Panc1 (cell line): Measurements from ENCODE around the gene AFDN.

Experiments
- POLR2AphosphoS5 ChIP-seq: IDR thresholded peaks from 2 replicates; pipeline ENCODE4 v1.6.1; 2012; ENCODE audit warnings: mild to moderate bottlenecking, low read depth, low read length, moderate library complexity
- SIN3A ChIP-seq: IDR thresholded peaks from 2 replicates; pipeline ENCODE4 v1.6.1; 2012; ENCODE audit warnings: low read depth, mild to moderate bottlenecking, low read length, moderate library complexity, borderline replicate concordance; ENCODE audit not compliant: insufficient read depth
- TCF7L2 ChIP-seq: IDR thresholded peaks from 2 replicates; pipeline ENCODE4 v1.6.1; 2011; ENCODE audit warnings: mild to moderate bottlenecking, low read depth, low read length, inconsistent platforms
- TF ChIP-seq, protein P1 (sequence below): fragments of 450-650 bp; IDR thresholded peaks from 2 replicates; pipeline ENCODE4 v1.5.1; 2017; ENCODE audit warnings: mild to moderate bottlenecking
- TF ChIP-seq, protein P2 (sequence below), 2 experiments: IDR thresholded peaks; 2 replicates each; pipeline ENCODE4 v1.6.1; 2011 to 2012; ENCODE audit warnings: low read depth in 2 of 2, control low read depth in 1 of 2, low read length in 1 of 2, mild to moderate bottlenecking in 1 of 2, moderate library complexity in 1 of 2; ENCODE audit not compliant: insufficient read depth in 1 of 2

DNA sequence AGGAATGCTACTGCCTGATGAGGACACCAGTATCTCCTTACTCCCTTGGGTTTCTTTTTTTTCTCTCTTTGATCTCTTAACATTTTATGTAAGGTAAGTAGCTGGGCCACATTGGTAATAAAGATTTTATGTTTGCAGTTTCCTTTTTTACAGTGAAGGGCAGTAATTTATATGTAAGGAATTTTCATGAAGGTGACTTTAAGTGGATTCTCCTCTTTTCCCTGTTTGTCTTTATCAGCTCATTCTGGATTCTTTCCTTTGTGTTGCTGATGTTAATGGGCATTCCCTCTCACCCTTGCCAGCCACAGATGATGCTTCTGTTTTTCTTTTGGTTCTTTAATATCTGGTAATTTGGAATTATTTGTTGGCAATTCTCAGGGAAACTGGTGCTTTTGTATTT is 34.7 kb downstream of the AFDN start:
- TF ChIP-seq, protein P1, sequence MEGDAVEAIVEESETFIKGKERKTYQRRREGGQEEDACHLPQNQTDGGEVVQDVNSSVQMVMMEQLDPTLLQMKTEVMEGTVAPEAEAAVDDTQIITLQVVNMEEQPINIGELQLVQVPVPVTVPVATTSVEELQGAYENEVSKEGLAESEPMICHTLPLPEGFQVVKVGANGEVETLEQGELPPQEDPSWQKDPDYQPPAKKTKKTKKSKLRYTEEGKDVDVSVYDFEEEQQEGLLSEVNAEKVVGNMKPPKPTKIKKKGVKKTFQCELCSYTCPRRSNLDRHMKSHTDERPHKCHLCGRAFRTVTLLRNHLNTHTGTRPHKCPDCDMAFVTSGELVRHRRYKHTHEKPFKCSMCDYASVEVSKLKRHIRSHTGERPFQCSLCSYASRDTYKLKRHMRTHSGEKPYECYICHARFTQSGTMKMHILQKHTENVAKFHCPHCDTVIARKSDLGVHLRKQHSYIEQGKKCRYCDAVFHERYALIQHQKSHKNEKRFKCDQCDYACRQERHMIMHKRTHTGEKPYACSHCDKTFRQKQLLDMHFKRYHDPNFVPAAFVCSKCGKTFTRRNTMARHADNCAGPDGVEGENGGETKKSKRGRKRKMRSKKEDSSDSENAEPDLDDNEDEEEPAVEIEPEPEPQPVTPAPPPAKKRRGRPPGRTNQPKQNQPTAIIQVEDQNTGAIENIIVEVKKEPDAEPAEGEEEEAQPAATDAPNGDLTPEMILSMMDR, result no peak
- TF ChIP-seq, protein P2, sequence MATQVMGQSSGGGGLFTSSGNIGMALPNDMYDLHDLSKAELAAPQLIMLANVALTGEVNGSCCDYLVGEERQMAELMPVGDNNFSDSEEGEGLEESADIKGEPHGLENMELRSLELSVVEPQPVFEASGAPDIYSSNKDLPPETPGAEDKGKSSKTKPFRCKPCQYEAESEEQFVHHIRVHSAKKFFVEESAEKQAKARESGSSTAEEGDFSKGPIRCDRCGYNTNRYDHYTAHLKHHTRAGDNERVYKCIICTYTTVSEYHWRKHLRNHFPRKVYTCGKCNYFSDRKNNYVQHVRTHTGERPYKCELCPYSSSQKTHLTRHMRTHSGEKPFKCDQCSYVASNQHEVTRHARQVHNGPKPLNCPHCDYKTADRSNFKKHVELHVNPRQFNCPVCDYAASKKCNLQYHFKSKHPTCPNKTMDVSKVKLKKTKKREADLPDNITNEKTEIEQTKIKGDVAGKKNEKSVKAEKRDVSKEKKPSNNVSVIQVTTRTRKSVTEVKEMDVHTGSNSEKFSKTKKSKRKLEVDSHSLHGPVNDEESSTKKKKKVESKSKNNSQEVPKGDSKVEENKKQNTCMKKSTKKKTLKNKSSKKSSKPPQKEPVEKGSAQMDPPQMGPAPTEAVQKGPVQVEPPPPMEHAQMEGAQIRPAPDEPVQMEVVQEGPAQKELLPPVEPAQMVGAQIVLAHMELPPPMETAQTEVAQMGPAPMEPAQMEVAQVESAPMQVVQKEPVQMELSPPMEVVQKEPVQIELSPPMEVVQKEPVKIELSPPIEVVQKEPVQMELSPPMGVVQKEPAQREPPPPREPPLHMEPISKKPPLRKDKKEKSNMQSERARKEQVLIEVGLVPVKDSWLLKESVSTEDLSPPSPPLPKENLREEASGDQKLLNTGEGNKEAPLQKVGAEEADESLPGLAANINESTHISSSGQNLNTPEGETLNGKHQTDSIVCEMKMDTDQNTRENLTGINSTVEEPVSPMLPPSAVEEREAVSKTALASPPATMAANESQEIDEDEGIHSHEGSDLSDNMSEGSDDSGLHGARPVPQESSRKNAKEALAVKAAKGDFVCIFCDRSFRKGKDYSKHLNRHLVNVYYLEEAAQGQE (IDR thresholded peaks at IDR 0.05; ENCODE audit: insufficient read depth in 1 of 2, low read depth in 2 of 2, low read length in 1 of 2), result no peak
- TF ChIP-seq SIN3A (no peak), TCF7L2 (no peak), POLR2AphosphoS5 (no peak)
